LHCN-M2 (cell line): ENCODE measurements around the gene ACMSD. TPM values are rescaled to one million over a fixed set of nuclear protein-coding genes. Genes with fewer than 3 reads are reported as not detected.
"Not testable (repeated sequence)": the region's sequence is repeated elsewhere in the genome, so short reads cannot be mapped to it uniquely, and the experiment has no call there.

Source experiments
- DNase-seq: peaks from one replicate; pipeline ENCODE4 v3.0.0-alpha.2; 2012; ENCODE audit warnings: low read depth
- total RNA-seq: library from RNA; depleted of rRNA; stranded (reverse); fragments of >200 nt; gene quantifications from 2 replicates; pipeline ENCODE4 v1.2.3, GENCODE V29; 2014

The ACMSD gene
- total RNA-seq, 1 experiment from 2014 or later, result not detected

- DNase-seq, result not testable (repeated sequence)
Observed at GRCh38 chr2:134847582-134847981, 9.2 kb downstream of the ACMSD start.

- DNase-seq, result peak; percentile 50
Observed at GRCh38 chr2:134852518-134852917, 14.1 kb downstream of the ACMSD start.

- no peak for DNase-seq
Observed at GRCh38 chr2:134855709-134856108, 17.3 kb downstream of the ACMSD start.

- DNase-seq, result no peak
Observed at GRCh38 chr2:134858245-134858644, 19.8 kb downstream of the ACMSD start.

GRCh38 chr2:134861173-134861572 is 22.8 kb downstream of the ACMSD start:
- DNase-seq, result no peak

GRCh38 chr2:134862069-134862468 is 23.7 kb downstream of the ACMSD start:
- no peak for DNase-seq

- no peak for DNase-seq
Observed at GRCh38 chr2:134862674-134863073, 24.3 kb downstream of the ACMSD start.

- DNase-seq, result no peak
Observed at GRCh38 chr2:134863446-134863845, 25.0 kb downstream of the ACMSD start.

- DNase-seq, result no peak
Observed at GRCh38 chr2:134865067-134865787, 26.8 kb downstream of the ACMSD start.

GRCh38 chr2:134866498-134867099 is 28.2 kb downstream of the ACMSD start:
- DNase-seq, result peak; percentile 60

- DNase-seq, result peak; percentile 76
Observed at GRCh38 chr2:134869946-134870736, 31.7 kb downstream of the ACMSD start.

- no peak for DNase-seq
Observed at GRCh38 chr2:134873152-134873551, 34.7 kb downstream of the ACMSD start.

- no peak for DNase-seq
Observed at GRCh38 chr2:134875309-134875708, 36.9 kb downstream of the ACMSD start.

- no peak for DNase-seq
Observed at GRCh38 chr2:134882773-134883172, 44.4 kb downstream of the ACMSD start.

- no peak for DNase-seq
Observed at GRCh38 chr2:134883552-134884293, 45.3 kb downstream of the ACMSD start.

- DNase-seq, result no peak
Observed at GRCh38 chr2:134884435-134884834, 46.0 kb downstream of the ACMSD start.

GRCh38 chr2:134892282-134893035 is 54.0 kb downstream of the ACMSD start:
- no peak for DNase-seq

- no peak for DNase-seq
Observed at GRCh38 chr2:134897932-134898331, 59.5 kb downstream of the ACMSD start.

- DNase-seq, result no peak
Observed at GRCh38 chr2:134899204-134899603, 60.8 kb downstream of the ACMSD start.

- peak; percentile 82 for DNase-seq
Observed at GRCh38 chr2:134900151-134900550, 61.7 kb downstream of the ACMSD start.

- DNase-seq, result not testable (repeated sequence)
Observed at GRCh38 chr2:134903701-134904100, 65.3 kb downstream of the ACMSD start.
